Inflammatory macrophage treated with lipopolysaccharide for 4 hours (primary cell): ENCODE data around the gene DOP1B.
"Not testable (repeated sequence)": the region's sequence is repeated elsewhere in the genome, so short reads cannot be mapped to it uniquely, and the experiment has no call there.

Experiments
- DNase-seq: peaks from one replicate; pipeline ENCODE4 v3.0.0-alpha.2; 2020

The DOP1B gene

DNA sequence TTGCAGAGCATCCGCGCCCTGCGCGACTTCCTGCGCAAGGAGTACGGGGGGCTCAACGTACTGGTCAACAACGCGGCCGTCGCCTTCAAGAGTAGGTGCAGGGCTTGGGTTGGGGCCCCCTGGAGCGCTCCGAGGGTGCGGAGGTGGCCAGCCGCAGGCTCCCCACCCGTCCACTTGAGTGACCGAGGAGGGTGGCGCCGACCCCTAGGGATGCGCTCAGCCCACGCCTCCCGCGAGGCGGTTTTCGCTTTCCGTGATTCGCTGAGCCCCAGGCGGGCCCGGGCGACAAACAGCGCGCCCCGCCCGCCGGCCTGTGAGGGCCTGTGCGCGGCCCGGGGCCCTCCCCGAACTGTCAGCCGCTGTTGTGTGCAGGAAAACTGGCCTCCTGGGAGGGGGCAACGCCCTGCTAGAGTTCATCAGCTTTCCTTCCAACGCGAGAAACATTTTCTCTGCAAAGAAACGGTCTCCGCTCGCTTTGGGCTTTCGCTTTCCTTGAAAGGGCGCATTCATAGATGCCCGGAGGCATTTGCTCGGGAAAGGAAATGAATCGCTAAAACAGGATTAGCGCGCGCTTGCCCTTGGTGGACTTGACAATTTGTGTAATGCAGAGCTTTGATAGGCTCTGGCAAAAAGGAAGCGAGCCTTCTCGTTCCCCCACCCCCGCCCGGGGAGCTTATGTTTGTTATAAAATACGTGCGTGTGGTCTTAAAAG is 21.1 kb upstream of the DOP1B start:
- DNase-seq = peak; percentile 82

GRCh38 chr21:36139791-36140190 is 16.8 kb upstream of the DOP1B start:
- DNase-seq = not testable (repeated sequence)

DNA sequence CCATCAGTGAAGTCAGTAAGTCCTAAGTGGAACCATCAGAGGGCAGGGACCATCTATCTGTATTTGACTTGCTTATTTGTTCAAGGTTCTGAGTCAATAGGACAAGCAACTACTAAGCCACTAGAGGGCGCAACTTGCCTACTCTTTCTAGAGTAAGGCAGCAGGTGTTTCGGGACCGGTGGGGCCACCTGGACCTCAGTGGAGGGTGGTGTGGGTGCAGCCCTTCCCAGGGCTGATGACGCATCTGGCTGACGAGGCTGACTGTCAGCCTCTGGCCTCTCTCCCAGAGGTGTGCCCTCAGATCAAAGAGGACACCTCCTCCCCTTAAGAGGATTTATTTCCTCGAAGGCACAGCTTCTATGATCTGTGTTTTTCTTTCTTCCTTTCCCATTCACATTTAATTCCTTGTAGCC is 15.1 kb upstream of the DOP1B start:
- DNase-seq = peak; percentile 85

- DNase-seq = not testable (repeated sequence)
These were observed 12.4 kb upstream of the DOP1B start for GRCh38 chr21:36144233-36144632.

DNA sequence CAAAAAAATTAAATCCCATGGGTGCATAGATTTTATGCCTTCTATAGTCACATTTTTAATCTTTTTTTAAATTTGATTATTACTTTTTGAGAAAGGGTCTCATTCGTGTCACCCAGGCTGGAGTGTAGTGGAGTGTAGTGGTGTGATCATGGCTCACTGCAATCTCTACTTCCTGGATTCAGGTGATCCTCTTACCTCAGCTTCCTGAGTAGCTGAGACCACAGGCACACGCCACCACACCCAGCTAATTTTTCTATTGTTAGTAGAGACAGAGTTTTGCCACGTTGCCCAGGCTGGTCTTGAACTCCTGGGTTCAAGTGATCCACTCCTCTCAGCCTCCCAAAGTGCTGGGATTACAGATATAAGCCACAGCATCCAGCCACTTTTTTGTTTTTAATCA is 11.4 kb upstream of the DOP1B start:
- DNase-seq = no peak

- DNase-seq = no peak
These were observed 8.7 kb upstream of the DOP1B start for GRCh38 chr21:36147911-36148310.

DNA sequence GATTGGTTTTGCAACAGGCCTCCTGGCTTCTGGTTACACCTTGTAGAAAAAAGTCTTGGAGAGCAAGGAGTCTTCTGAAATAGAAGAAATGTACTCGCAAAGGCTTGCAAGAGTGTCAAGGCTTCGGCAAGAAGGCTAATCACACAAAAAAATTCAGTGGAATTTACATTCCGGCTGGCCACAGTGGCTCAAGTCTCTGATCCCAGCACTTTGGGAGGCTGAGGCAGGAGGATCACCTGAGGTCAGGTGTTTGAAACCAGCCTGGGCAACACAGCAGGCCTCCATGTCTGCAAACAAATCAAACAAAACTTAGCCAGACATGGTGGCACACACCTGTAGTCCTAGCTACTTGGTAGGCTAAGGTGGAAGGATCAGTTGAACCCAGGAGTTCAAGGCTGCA is 7.7 kb upstream of the DOP1B start:
- no peak for DNase-seq

DNA sequence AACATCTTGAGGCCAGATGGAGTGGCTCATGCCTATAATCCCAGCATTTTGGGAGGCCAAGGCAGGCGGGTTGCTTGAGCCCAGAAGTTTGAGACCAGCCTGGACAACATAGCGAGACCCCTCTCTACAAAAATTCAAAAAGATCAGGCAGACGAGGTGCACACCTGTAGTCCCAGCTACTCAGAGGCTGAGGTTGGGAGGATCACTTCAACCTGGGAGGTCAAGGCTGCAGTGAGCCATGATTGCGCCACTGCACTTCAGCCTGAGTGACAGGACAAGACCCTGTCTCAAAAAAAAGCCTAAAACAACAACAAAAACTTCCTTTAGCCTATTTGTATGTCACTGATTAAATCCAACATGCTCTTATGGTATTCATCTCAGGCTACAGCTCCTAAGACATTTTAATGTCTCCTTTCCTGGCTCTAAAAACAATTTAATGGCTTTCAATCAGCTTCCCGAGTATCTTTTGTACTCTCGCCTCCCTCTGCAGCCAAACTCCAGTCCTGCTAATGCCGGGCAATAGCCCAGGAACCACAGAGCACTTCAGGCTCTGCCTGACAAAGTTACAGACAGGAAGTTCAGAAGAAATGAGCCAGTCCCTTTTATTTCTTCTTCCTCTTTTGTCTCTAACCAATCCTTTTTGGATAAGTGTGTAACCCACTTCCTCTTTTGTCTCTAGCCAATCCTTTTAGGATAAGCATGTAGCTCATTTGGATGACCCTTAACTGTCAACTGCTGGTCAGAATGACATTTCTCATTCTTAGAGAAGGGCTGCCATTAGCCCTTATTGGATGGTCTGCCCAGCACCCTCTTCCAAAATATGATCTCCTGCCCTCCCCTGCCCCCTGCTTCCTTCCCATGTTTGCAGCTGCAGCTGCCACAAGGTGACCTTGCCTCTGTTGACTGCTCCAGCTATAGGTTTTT is 6.6 kb upstream of the DOP1B start:
- DNase-seq = peak; percentile 92

GRCh38 chr21:36155603-36156338 is 853 bp upstream of the DOP1B start:
- no peak for DNase-seq

DNA sequence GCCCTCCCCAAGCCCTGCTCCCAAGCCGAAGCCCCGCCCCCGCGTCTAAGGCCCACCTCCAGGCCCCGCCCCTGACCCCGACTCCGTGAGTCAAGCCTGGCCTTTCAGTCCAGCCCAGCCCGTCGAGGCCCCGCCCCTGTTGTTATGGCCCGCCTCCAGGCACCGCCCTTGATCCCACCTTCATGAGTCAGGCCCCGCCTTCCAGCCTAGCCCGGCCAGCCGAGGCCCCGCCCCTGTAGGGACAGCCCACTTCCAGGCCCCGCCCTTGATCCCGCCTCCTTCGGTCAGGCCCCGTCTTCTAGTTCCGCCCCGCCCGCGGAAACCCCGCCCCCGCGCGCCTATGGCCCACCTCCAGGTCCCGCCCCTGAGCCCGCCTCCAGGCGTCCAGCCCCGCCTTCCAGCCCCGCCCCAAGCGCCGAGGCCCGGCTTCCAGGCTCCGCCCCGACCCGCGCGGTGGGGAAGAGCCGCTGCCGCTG is 247 bp upstream of the DOP1B start:
- peak; percentile 99 for DNase-seq

- peak; percentile 95 for DNase-seq
These were observed 2.8 kb downstream of the DOP1B start for GRCh38 chr21:36159356-36159921.

DNA sequence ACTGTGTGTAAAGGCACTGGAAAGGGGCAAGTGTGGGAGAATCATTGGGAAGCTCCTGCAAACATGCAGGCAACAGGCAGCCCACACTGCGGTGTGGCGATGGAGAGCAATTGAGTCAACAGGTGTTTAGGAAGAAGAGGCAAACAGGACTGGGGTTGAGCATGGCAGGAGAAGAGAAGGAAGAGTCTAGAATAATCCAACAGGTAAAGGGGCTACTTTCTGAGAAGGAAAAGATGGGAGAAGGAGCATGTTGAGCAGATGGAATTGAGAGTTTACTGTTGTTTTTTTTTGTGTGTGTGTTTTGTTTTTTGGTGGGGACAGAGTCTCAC is 4.2 kb downstream of the DOP1B start:
- no peak for DNase-seq

DNA sequence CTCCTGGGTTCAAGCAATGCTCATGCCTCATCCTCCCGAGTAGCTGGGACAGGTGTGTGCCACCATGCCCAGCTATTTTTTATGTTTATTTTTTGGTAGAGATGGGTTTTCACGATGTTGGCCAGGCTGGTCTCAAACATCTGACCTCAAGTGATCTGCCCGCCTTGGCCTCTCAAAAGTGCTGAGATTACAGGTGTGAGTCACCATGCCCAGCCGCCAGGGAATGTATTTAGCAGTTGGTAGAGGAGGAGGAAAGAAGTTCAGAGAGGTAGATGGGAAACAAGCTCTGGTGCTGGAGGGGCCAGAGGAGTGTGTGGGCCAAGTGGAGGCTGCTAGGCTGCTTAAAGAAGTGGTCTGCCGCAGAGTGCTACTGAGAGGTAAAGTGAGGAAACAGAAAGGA is 6.0 kb downstream of the DOP1B start:
- DNase-seq = no peak

GRCh38 chr21:36163750-36164741 is 7.4 kb downstream of the DOP1B start:
- DNase-seq = no peak

GRCh38 chr21:36165356-36165755 is 8.7 kb downstream of the DOP1B start:
- DNase-seq = no peak

DNA sequence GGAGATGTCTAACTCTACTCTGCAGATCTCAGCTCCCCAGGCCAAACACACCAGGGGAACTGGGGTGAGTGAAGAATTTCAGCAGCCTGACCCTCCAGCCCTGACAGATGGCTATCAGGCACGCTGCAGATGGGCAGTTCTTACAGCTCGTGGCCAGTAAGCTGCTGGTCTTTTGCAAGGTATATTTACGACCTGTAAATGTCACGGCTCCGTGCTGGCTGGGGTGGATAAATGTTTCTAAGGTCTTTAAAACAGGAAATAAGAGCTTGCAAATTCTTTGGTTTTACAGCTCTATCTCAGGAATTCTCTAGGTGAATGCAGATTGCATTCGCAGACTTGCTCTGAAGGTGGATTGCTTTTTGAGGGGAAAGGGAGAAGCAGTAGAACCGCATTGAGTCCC is 10.1 kb downstream of the DOP1B start:
- DNase-seq = no peak

GRCh38 chr21:36167541-36167940 is 10.9 kb downstream of the DOP1B start:
- DNase-seq = peak; percentile 46

- peak; percentile 60 for DNase-seq
These were observed 13.0 kb downstream of the DOP1B start for GRCh38 chr21:36169470-36170128.

DNA sequence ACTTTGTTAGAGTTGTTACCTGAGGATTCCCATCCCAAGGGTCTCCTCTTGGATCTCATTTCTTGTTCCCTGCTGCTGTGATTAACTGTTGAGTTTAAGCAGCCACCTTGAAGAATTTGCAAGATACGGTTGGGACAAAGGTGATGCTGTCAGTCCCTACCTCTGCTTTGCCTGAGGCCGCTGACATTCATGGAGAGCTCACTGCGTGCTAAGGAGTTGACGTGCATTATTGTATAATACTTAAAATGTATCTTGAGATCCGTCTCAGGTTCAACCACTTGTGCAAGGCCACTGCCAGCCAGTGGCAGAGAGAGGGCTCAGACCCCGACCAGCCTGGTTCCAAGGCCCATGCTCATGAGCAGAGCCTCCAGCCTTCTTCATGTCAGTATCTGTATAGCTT is 14.2 kb downstream of the DOP1B start:
- no peak for DNase-seq

DNA sequence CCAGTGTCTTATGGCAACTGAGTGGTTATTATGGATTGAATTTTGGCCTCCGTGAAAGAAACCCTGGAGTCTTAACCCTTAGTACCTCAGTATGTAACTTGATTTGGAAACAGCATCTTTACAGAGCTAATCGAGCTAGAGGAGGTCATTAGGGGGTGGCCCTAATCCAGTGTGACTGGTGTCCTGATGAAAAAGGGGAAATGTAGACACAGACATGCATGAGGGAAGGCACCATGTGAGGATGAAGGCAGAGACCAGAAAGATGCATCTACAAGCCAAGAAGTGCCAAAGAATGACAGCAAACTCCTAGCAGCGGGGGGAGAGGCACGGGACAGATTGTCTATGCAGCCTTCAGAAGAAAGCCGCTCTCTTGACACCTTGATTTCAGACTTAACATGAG is 14.7 kb downstream of the DOP1B start:
- DNase-seq = peak; percentile 85

DNA sequence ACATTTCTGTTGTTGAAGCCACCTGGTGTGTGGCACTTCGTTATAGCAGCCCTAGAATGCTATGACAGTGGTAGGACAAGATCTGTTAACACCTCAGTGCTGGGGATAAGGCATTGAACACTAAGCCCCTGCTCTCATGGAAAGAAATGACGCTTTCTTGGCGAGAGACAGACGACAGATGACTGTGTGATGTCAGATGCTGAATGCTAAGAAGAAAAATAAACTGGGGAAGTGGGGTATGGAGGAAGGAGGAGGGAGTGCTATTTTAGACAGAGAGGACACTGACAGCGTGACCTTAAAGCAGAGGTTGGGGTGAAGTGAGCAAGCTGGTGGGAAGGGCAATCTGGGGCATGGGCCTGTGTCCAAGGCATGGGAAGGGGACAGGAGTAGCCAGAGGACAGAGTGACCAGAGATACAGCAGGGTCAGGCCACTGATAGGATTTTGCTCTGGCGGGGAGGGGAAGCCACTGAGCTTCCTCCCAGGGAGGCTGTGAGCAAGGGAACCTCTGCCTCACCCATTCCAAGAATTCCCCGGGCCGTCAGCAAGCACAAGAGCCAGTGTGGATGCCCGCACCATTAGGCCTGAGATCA is 15.2 kb downstream of the DOP1B start:
- peak; percentile 68 for DNase-seq
